Measurements from ENCODE around the gene RNASE9.
"Not testable (repeated sequence)": the region's sequence is repeated elsewhere in the genome, so short reads cannot be mapped to it uniquely, and the experiment has no call there.

The RNASE9 gene

DNA sequence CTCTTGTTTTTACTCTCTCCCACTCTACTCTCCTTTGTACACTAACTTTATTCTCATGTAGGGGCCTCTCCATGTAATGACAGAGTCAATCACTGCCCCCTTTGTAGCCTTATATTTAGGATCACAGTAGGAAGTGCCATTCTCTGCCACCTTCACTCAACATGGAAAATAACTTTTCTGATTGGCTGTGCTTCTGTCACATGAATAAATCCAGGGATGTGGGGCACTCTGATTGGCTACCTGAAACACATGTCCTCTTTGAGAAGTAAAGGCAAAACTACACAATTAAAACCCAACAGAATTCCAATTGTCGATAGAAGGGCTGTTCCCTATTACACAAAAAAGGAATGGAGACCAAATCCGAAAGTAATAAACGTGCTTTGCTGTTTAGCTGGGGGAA, at the start of gene RNASE9:
Gene RNASE9, minus strand, starts transcription at position 87 of the 400 bp plus-strand sequence.
- no peak for DNase-seq (ENCODE audit: low read depth in 3 of 3)

DNA sequence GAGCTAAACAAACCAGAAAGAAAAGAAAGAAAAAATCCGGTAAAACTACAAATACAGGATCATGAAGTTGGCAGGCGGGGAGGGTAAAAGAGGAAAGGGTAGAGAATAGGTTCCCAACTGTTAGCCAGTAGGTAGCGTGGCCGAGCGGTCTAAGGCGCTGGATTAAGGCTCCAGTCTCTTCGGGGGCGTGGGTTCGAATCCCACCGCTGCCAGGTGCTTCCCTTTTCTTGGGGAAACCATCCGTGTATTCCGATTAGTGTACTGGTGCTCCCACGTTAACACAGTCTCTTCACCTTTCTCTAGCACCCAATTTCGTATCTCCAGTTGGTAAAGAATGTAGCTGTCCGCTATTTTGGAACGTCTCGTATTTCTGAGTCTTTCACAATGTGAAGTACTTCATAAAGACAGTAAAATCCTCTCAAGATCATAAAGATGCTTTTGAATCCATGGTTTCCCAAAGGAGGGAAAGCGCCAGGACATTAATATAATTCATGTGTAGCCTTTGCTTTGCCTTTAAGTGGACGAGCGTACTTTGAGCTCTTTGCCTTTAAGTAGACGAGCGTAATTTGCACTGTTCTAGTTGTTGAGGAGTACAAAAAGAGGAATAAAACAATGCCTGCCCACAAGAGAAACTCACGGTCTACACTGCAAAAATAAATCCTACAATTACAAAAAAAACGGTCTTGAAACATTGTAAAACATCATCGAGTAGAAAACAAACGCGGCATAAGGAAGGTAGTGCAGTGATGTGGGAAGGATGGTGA, 49.3 kb upstream of the RNASE9 start:
- peak; percentile 58 to 85 (median 65) for DNase-seq (ENCODE audit: low read depth in 3 of 3)

DNA sequence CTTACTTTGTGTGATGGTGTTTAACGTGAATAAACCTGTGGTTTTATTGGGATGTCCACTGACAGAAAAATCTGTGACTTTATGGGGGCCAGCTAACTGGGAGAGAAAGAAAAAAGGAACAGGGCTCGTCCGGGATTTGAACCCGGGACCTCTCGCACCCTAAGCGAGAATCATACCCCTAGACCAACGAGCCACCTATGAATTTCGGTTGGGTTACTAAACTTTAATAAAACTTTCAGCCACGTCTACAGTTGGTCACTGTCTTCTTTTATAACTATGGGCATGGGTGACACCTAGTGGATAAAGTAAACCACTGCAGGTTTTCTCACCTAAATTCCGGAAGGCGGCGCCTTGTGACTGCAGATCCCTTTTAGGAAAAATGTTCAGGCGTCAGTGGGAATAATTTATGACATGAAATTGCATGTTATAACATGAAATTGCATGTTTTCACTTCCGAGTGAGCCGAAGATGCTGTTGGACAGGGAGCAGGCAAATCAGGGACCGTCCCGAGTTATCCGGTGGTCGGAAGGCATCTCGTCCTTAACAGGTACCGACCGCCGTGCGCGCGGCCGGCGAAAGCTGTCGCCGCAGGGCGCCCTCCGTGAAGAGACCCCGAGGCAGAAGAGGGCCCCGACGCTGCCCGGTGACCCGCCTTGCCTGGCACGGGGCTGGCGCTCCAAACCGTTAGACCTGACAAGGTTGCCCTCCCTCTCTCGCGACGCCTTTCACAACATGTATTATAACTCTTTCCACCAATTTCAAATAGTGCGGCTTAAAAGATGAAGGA, 48.6 kb upstream of the RNASE9 start:
- peak; percentile 48 to 59 (median 49) for DNase-seq (ENCODE audit: low read depth in 3 of 3)

DNA sequence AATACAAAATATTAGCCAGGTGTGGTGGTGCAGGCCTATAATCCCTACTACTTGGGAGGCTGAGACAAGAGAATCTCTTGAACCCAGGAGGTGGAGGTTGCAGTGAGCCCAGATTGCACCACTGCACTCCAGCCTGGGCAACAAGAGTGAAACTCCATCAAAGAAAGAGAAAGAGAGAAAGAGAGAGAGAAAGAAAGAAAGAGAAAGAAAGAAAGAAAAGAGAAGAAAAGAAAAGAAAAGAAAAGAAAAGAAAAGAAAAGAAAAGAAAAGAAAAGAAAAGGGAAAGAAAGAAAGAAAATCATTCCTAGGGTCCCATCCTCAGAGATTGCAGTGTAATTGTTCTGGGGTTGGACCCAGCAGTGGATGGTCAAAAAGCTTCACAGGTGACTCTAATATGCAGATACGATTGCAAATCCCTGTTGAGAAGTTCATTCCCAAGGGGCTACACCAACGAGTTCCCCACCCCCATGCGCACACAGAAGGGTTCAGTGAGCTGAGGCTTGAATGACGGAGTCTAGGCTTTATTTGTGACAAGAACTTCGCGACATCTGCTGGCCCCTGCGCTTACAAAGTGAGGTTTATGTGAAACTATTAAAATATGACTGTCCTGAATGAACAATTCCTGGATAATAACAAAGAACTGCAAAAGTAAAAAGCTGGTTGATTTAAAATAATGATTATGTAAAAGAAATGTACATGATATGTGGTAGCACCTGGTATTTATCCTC, 47.7 kb upstream of the RNASE9 start:
- no peak for DNase-seq (ENCODE audit: low read depth in 3 of 3)

DNA sequence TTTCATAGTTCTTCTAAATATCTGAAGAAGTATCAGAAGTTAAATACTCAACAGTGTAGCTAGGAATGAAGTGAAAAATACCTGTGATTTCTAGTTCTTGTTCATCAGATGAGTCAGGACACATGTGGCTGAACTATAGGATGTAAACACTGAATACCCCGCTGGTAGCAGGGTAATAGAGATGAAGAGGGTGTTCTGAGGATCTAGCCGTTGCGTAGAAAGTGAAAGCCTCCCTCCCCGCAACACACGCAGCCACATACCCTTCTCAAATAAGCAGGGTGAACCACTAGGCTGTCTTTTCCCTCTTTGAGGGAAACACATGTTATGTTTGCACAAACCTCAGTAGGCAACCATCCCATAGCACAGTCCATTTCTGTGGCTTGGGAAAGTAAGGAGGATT, 46.8 kb upstream of the RNASE9 start:
- DNase-seq (ENCODE audit: low read depth in 3 of 3): no peak

DNA sequence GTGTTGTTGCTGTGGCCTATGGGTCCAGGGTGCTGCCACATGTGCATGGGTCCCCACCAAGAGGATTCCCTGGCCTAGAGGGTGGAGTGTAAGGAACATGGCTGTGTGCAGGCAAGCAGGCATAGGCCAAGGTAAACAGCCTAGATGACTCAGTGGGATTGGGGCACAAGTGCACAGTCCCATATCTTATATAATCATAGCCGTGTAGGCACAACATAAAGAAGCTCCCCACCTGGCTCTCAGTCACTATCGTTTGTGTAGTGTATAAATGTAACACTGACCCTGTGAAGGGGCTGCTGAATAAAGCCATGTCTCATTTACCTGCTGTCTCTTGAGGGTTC, 46.0 kb upstream of the RNASE9 start:
- no peak for DNase-seq (ENCODE audit: low read depth in 3 of 3)

DNA sequence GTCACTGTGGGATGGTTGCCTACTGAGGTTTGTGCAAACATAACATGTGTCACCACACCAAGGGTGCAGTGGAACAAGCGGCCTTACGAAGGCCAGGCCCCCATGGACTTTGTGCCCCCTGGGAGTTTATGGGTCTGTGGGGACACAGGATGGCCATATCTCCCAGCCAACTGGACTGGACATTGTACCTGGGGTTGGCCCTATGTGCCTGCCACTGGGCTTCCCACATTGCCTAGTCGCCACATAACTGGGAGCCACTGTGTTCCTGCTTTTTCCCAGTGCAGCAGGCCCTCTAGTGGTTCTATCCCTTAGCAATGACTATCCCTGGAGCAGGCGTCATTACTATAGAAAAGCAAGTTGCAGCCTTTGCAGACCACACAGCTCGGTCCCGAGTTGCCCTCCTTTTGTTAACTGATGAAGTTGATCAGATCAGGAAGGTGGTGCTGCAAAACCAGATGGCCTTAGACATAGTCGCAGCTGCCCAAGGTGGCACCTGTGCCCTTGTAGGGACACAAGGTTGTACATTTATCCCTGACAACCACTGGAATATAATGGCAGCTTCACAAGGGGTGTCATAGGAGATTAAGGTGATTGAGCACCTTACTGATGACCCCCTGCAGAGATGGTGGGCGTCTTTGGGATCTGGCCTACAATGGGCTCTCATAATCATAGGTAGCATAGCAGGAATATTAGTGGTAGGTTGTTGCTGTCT, 45.5 kb upstream of the RNASE9 start:
- DNase-seq (ENCODE audit: low read depth in 3 of 3): no peak

DNA sequence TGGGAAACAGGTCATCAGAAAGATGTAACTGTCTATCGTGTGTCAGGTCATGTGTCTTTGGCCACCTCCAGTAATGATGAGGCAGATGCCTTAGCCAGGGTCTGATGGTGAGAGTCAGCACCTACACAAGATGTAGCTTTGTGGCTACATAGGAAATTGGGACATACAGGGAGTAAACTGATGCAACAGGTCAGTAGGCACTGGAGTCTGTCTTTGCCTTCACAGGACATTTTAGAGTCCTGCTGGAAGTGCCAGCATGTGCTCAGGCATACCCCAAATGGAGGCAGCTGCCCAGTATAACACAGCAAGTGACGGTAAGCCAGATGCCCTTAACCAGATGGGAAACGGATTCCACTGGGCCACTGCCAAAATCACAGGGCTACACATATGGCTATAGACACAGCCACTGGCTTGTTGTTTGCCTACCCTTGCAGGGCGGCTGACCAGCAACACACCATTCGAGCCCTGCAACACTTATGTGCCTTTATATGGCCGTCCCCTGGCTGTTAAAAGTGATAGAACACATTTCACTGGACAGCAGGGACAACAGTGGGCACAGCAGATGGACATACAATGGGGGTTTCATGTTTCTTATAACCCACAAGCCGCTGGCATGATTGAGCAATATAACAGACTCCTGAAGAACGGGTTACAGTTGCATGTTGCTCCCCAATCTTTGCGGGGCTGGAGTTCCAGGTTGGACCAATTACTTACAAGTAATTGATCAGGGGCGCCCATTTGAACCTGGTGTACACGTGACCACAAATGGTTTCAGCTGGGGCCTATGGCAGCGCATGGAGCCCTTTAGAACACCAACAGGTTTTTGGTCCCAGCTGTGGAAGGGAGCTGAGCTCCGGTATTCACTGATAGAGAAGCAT, 43.2 kb upstream of the RNASE9 start:
- DNase-seq (ENCODE audit: low read depth in 3 of 3): no peak

DNA sequence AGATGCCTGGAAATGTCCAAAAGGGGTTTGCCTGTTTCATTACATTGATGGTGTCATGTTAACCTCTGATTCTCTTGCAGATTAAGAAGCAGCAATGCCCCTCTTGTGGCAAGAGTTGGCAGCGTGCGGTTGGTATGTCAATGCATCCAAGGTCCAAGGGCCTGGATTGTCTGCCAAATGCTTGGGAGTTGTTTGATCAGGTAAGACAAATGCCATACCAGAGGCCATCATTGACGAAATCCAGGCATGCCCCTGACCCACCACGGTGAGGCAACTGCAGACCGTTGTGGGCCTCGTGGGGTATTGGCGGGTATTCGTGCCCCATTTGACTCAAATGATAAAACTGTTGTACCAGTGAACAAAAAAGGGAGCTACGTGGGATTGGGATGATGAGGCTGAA, 41.7 kb upstream of the RNASE9 start:
- DNase-seq (ENCODE audit: low read depth in 3 of 3): no peak

DNA sequence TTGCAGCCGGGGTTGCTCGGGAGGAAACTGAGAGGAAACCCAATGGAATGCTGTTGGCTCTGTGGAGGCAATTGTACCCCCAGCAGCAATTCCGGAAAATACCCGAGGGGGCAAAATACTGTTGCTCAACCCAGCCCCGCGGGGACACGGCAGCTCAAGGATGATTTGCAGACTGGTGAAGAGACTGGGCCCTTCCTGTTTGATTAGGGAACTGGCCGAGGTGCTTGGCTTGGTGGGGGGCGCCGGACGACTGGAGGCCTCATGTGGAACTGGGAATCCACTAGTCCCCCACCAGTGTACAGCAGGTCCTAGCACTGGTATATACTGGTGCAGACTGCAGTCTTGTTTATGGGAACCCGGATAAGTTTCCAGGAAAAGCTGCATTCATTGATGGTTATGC, 40.7 kb upstream of the RNASE9 start:
- no peak for DNase-seq (ENCODE audit: low read depth in 3 of 3)

DNA sequence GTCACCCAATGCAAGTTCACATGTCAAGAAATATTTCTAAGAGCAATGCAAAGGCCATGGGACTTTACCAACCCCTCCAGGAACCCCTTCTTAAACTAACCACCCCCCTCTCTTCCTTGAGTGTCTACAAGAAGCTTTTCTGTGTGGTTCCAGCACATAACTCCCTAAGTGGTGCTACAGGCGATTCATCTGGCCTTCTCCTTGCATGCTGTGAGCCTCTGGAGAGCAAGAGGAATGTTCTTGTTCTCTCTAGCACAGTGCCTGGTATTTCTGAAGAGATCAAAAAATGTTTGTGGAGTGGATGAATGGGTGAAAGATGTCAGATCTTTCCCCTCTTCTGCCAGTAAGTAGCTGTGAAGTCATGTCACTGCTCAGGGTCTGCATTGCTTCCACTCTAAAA, 36.3 kb upstream of the RNASE9 start:
- DNase-seq (ENCODE audit: low read depth in 3 of 3): no peak

DNA sequence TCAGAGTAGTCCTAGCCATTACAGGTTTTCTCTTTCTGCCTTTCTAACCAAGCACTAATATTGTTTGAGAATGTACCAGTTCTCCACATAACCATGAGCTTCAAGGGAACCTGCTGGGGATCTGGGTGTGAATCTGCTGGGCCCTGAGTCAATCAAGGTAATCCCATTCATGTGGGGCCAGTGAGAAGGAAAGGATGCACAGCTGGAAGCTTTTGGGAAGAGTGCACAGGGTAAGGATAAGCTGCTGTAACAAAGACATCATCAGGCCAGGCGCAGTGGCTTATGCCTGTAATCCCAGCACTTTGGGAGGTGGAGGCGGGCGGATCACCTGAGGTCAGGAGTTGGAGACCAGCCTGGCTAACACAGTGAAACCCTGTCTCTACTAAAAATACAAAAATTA, 34.9 kb upstream of the RNASE9 start:
- DNase-seq (ENCODE audit: low read depth in 3 of 3): not testable (repeated sequence)

DNA sequence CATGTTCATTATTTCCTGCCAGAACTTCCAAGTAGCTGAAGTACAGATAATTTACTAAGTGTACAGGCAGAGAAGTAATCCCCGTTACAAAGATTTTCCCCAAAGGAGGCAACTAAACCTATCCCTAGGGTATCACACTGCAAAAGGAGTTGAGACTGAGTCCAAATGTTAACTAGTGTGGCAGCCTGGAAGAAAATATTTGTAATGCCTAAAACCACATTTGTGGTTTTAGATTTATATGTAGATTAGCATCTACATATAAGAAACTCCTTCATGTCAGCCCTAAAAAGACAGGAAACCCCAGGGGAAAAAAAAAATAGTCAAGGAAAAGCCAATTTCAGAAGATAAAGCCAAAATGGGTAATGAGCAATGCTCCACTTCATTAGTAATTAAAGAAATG, 31.7 kb upstream of the RNASE9 start:
- DNase-seq (ENCODE audit: low read depth in 3 of 3): no peak

DNA sequence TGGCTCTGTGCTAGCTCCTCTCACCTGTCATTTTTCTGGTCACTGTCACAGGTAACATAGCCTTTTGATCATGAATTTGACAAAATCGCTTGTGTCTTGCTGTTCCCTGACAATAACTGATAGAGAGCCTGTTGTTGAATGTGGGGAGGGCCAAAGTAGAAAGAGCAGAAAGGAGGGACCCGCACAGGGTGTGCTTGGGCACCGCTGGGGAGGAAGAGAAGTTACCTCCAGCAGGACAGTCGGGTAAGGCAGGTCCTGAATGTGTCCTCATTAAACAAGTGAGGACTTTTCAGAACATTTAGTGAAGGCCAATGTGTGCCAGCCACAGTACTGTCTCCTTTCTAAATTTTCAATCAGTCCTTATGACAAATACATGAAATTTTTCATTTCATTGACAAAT, 30.4 kb upstream of the RNASE9 start, which contains the start of gene RNASE12:
Gene RNASE12, minus strand, starts transcription at position 142 of the 400 bp plus-strand sequence. CDS start 653 bp downstream, outside the sequence.
- no peak for DNase-seq (ENCODE audit: low read depth in 3 of 3)

DNA sequence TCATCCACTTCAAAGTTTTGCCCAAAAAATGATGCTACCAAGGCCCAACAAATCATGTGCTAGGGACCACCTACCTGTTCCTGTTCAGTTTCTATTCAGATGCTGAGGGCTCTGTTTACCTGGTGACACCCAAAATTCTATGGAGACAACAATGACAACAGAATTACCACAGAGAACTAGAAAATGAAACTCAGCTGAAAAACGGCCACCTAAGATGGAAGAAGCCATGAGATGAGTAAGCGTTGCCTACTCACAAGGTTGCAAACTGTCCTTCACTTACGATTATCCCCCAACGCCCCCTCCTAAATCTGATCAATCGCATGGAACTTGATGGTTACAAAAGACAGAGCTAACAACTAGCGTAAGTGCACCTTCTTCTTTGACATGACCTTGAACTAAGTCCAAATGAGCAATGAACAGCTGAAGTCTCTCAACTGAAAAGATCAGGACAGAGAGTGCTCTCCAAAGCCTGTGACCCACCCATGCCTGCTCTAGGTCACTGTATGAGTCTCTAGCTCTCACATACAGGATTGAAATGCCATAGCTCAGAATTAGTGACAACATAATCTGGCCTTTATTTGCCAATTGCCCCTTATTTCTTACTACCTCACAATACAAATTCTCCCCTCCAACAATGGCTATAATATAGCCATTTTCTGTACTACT, 26.8 kb upstream of the RNASE9 start, which contains the start of gene RNASE11:
Gene RNASE11, minus strand, starts transcription at position 513 of the 666 bp plus-strand sequence.
- no peak for DNase-seq (ENCODE audit: low read depth in 3 of 3)

DNA sequence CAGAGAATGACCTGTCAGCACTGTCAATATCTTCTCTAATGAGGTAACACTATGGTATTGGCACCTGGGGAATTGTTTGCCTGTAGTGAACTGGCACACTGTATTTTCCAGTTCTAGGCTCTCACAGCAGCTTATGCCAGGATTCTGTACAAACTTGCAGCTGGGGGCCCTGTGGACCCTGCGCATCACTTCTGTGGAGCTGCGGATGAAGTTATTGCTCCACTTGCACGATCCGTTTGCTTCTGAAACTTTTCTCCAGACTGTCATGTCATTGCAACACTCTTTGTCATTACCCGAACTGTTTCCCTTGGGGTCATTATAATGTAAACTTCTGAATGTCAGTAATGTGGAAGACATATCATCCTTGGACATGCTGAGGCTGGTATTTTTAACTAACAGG, 23.1 kb upstream of the RNASE9 start:
- DNase-seq (ENCODE audit: low read depth in 3 of 3): no peak

DNA sequence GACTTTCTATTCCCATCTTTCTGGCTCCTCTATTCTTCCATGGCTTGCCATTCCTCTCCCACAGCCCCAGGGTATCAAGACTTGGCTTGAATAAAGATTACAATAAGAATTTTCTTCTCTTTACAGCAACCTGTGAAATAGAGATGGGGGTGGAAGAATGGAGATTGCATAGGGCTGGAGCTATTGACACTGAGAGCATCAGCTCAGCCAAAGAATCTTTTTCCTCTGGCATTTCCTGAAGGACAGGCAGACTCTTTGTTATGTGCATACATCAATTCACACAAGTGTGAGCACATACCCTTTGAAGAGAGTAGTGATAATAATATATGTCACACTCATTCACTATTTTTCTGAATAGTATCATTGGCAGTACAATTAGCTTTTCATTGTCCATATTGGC, 22.3 kb upstream of the RNASE9 start:
- no peak for DNase-seq (ENCODE audit: low read depth in 3 of 3)

DNA sequence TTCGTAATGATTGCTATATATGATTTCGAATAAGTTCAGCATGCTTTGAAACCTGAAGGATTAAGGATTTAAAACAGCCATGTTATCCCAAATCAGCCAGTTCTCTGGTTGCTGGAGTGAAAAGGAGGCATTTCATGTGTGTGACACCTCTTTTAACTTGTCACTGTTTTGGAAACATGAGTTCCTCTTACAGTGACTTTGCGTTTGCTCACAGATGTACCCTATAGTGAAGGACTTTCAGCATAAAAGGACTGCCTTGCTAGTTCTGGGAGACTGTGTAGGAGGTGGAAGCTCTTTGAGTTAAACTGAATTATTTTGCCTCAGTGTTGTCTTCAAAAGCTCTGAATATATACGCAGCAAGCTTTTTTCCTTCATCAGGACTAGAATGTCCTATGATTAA, 19.4 kb upstream of the RNASE9 start:
- no peak for DNase-seq (ENCODE audit: low read depth in 3 of 3)

DNA sequence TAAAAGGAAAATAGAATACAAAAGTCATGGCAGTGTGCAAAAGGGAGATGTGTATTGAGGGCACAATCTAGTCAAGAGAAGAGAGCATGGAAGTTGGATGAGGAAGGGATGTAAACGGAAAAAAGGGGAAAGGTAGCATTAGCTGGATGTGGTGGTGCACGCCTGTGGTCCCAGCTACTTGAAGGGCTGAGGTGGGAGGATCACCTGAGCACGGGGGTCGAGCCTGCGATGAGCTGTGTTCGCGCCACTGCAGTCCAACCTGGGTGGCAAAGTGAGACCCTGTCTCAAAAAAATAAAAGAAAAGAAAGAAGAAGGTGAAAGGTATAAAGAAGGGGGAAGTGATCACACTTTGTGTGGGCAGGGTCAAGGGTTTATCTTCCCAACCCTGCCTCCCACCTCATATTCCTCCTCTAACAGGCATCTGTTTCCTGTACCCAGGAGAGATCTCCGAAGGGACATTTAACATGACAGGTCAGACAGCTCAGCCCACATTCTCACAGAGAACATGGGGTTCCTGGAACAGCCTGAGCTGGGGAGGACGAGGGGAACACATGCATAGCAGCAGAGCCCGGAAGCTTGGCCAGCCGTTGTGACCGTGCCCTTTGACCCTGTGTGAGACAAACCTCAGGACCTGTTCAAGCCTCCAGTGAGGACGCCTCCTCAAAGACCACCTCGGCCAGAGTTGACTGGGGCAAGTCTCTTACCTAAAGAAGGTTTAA, 18.1 kb upstream of the RNASE9 start:
- DNase-seq (ENCODE audit: low read depth in 3 of 3): no peak

DNA sequence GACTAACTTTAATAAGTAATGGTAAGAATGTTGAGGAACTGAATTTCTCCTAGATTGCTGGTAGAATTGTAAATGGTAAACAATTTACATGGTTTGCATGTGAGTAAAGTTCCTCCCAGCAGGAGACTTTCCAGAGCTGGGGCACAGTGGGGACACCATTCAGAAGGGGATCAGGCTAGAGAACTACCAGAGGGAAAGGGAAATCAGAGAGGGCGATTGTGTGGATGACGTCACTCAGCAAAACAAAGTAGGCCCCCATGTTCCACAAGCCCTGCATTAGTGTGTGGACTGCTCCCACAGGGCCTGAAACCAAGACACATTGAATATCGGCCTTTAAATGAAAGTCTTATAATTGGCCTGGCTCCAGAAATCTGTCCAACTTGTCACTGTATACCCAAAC, 17.5 kb upstream of the RNASE9 start:
- DNase-seq (ENCODE audit: low read depth in 3 of 3): no peak

All from stimulated activated CD4-positive, alpha-beta T cell treated with anti-CD3 and anti-CD28 coated beads, TNF-alpha, amount 100 ng/mL, for 24 hours (primary cell).